Stimulated activated CD4-positive, alpha-beta T cell treated with anti-CD3 and anti-CD28 coated beads, Interleukin-4, amount 100 ng/mL, for 24 hours (primary cell): ENCODE results near the gene ELMO3.

Experiments used
- DNase-seq: peaks from one replicate; pipeline ENCODE4 v3.0.0-alpha.2; 2020

Gene ELMO3

DNA sequence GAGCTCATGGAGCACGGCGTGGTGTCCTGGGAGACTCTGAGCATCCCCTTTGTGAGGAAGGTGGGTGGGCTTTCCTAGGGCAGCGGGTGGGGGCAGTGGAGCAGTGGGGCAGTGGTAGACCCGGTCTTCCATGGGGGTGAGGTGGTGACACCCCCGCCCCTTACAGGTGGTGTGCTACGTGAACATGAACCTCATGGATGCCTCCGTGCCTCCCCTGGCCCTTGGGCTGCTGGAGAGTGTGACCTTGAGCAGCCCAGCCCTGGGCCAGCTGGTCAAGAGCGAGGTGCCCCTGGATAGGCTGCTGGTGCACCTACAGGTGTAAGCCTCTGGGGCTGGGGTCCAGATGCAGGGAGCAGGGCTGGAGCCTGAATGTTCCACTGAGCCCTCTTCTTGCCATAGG is 1.6 kb downstream of the ELMO3 start:
- DNase-seq = no peak

DNA sequence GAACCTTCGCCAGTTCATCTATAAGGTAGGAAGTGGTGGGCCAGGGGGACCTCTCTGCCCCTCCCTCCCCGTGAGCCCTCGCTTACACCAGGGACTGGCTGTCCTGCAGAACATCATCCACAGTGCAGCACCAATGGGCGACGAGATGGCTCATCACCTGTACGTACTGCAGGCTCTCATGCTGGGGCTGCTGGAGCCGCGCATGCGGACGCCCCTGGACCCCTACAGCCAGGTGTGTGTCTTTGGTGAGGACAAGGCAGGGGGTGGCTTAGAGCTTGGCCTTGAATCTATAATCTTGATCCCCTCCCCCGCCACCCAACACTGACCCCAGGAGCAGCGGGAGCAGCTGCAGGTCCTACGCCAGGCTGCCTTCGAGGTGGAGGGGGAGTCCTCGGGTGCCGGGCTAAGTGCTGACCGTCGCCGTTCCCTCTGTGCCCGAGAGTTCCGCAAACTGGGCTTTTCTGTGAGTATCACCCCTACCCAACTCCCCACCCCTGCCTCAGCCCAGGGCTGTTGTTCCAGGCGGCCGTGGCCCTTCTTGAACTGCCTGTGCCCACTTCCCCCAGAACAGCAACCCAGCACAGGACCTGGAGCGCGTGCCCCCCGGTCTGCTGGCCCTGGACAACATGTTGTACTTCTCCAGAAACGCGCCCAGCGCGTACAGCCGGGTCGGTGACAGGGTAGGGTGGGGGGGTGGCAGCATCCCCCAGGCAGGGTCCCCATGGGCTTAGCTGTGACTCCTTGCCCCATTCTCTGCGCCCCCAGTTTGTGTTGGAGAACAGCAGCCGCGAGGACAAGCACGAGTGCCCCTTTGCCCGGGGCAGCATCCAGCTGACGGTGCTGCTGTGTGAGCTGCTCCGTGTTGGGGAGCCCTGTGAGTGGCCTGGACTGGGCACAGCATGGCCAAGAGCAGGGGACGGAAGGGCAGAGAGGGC is 2.7 kb downstream of the ELMO3 start:
- no peak for DNase-seq

DNA sequence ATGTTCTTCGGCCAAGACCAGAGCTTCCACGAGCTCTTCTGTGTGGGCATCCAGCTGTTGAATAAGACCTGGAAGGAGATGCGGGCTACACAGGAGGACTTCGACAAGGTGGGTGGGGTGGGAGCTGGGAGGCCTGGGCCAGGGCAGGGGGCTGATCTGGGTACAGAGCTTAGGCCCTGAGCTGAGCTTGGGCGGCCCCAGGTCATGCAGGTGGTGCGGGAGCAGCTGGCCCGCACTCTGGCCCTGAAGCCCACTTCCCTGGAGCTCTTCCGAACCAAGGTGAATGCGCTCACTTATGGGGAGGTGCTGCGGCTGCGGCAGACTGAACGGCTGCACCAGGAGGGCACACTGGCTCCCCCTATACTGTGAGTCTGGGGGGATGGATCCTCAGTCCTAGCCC is 3.5 kb downstream of the ELMO3 start:
- DNase-seq = no peak

DNA sequence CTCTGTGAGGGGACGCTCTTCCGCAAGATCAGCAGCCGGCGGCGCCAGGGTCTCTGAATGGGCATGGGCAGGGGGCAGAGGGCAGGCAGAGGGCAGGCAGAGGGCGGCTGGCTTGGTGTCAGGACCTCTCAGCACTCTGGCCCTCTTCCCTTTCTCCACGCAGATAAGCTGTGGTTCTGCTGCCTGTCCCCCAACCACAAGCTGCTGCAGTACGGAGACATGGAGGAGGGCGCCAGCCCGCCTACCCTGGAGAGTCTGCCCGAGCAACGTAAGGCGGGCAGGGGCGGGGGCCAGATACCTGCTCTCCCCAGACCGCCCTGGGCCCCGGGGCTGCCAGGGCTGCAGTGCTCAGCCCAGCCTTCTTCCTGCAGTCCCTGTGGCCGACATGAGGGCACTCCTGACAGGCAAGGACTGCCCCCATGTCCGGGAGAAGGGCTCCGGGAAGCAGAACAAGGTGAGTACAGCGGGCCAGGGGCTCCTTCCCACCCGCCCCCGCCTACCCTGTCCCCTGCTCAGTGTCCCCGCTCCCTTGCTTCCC is 4.1 kb downstream of the ELMO3 start:
- no peak for DNase-seq

DNA sequence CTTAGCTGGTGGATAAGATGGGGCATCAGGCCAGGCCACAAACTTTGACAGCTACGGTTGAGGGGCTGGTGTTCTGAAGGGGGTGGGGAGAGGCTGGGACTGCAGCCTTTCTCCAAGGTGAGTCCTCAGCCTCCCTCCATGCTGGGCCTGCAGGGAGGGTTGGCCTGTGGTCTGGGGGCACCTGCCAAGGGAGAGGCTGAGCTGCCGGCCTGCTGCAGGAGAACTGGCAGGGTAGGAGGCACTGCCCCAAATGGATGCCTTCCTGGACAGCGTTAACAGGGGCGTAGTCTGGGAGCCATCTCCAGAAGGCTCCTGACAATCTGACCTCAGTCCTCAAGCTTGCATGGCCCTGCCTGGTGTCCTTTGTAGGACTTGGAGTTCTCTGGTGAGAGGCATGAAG is 5.1 kb downstream of the ELMO3 start:
- DNase-seq = no peak

DNA sequence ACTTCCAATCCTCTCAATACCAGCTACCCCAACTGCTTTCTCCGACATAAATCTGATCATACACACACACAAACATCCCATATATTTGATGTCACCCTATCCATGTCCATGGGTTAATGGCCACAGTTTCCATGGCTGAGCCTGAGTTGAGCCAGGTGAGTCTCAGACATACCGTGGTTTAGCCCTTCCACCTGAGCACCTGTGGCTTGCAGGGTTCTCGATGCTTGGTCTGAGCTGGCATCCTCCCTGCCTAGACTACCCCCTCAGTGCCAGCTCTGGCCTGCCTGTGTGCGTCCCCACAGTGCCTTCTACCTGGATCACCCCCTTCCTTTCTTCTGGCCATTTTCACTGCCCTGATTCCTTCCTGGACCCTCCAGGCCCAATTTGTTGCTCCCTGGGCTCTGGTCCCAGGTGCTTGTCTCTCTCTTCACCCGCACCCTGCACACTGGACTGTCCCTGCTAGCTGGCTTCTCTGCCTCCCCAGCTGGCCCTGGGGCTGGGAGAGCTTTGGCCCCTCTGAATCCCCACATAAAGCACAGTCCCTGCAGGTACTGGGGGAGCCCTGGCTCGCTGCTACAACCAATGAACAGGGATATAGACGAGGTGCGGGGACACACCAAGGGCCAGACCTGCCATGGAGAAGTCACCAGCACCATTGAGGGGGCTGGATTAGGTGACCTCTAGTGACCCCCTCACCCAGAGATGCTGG is 7.4 kb downstream of the ELMO3 start:
- DNase-seq = no peak

DNA sequence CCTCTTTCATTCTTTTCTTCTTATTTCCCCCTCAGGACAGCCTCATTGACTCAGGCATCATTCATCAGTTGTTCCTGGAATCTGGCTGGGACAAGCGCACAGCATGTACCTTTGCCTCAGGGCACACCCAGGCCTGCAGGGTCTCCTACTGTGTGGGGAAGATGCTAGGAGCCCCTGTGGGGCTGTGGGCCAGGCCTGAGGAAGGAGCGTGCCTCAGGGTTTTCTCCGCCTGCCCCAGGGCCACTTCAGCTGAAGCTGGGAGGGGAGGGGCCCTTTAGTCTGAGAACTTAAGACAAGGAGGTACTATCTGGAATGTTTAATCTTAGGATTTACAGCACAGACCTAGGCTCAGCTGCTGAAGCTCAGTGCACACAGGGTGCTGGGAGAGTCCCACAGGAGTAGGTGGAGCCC is 7.9 kb downstream of the ELMO3 start:
- DNase-seq = no peak

DNA sequence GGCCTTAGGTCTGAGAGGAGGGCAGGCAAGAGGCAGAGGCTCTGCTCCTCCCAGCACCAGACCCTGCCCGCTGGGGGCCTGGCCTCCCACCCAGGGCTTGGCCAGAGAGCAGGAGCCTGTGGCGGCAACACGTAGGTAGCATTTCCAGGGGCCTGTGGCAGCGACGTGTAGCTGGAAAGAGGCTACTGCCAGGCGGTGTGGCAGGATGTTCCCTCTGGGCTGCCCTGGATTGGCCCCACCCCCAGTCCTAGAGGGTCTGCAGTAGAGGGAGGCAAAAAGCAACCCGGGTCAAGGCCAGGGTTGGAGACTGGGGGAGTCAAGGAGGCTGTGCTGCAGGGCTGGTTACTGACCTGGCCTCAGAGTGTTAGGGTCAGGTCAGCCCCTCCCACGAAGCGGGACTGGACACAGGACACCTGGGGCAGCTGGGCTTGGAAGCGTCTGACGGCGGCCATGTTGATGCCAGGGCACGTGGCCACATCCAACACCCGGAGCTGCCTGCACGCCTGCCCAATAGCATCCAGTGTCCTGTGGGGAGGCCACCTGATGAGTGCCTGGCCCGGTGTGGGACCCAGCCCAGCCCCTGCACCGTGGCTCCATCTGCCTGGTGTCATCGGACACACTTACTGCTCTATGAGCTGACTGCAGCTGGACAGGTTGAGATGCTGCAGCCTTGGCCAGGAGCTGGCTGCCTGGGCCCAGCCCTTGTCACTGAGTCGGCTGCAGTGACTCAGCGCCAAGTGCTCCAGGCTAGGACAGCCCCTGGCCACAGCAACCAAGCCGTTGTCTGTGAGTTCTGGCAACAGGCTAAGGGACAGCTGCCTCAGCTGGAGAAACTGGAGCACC is 8.5 kb downstream of the ELMO3 start:
- no peak for DNase-seq

DNA sequence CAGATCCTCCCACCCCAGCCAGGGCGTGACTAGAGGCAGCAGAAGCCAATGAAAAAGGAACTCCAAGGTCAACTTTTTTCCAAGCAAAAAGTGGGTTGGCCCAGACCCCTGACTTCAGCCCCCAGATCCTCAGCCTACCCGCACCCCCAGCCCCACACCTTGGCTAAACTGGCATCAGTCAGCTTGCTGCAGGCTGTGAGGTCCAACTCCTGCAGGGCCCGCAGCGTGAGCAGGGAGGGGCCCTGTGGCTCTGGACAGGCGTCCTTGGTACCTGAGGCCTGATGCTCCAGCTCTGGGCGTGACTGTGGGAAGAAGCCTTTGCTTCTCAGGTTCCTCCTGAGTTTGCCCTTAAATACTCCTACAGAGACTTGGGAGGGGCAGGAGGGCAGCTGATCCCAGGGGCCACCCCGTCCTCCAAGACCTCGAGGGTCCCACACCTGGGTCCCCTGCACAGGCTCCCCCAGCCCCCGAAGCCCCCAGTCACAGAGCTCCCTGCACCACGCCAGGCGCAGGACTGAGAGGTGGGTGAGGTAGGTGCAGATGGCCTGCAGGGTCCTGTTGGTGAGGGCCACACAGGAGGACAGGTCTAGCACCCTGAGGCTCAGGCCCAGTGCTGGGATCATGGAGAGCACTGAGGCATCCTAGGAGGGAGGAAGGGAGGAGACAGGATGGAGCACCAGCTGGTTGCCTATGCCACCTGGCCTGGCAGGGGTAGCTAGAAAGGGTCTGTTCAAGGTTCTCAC is 9.4 kb downstream of the ELMO3 start:
- DNase-seq = no peak

DNA sequence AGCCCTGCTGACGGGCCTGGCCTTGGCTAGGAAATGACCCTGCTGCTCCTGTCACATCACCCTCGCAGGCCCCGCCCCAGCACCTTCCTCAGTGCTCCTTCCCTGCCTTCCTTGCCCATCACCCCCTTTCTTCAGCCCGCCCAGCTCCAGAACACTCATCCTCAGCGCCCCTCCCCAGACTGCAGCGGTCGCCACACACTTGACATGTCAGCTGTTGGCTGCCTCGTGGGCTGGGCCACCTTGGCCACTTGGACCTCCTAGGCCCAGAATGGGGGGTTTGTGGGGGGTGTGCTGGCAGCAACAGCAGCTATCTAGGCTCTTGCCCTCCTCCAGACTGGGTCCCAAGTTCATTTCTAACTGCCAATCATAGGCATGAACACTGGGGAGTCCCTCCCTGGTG is 10.6 kb downstream of the ELMO3 start:
- no peak for DNase-seq

DNA sequence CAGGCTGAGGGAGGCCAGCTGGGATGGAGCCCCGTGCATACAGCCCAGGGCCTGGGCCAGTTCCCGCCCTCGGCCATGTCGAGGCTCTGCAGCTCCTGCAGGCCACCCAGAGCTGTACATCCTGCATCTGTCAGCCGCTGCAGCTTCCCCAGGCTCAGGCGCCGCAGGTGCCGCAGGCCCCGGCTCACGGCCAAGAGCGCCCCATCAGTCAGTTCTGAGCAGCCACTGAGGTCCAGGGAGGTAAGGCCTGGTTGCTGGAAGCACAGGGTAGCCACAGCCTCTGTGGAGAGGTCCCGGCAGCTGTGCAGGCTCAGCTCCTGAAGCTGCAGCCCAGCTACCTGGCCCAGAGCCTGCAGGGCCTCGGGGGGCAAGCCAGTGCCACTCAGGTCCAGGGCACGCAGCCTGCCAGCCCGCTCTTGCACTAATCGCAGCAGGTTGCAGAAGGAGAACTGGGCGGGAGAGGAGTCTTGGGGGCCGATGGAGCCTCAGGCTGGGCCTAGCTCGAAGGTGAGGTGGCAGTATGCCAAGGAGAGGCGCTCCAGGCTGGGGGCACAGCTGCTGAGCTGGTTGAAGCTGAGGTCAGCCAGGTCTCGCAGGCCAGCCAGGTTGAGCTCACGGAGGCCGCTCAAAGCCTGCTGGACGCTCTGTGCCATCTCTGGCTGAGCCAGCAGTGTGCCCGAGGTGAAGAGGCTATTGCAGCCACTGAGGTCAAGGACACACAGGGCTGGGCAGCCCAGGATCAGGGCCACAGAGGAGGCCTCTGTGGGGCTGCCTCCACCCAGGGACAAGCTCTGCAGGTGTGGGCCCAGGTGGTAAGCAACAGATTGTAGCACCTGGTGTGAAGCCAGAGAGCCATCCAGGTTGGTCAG is 11.4 kb downstream of the ELMO3 start:
- DNase-seq = no peak

DNA sequence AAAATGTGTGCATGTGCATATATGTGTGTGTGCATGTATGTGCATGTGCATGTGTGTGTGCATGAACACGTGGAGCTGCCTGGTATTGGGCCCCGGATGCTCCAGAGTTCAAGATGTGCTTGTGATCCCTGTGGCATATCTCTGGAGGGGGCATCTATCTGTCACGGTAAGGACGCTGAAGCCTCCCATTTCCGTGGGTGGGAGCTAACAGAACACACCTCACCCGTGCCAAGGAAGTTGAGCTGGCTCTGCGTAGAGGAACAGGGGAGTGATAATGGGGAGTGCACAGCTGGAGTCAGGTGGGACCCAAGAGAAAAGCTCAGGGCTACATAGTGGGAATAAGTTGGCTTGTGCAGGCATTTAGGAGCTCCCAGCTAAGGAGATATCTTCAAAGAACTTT is 12.7 kb downstream of the ELMO3 start:
- no peak for DNase-seq

DNA sequence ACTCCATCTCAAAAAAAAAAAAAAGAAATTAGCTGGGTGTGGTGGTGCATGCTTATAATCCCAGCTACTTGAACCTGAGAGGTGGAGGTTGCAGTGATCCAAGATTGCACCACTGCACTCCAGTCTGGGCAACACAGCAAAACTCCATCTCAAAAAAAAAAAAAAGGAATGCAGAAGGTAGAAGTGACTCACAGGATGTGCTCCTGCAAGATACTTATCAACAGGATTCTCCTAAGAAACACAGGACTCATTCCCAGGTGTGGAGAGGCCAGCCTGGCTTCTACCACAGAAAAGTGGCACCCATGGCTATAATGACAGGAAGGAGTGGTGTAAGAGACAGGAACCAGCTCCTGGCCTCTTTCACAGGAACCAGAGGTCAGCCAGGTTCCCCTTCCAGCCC is 13.8 kb downstream of the ELMO3 start:
- no peak for DNase-seq

DNA sequence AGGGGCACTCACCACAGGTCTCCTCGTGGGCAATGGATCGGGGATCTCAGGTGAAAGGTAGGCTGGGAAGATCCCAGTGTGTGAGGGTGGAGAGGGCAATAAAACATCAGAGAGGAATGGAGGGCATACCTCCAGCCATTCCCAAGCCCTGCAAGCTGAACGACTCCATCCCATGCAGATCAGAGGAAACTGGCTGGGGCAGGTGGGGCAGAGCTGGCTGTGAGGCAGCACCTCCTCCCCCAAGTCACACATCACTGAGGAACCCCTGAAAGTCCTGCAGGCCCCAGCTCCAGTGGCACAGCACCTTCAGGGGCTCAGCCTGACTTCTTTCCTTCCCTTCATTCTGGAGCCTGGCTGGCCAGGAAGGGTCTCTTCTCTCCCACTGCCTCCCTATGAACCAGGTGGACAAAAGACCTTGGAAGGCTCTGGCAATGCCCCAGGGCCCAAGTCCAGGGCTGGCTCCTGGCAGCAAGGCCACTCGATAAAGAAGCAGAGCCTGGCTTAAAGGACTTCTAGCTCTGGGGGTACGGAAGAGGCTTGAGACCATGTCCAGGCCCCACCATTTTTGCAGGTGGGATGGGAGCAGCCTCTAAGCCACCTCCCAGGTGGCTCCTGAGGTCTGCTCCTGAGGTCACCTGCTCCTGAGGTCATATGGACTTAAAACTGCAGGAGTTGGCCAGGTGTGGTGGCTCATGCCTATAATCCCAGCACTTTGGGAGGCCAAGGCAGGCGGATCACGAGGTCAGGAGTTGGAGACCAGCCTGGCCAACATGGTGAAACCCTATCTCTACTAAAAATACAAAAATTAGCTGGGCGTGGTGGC is 14.5 kb downstream of the ELMO3 start:
- no peak for DNase-seq

DNA sequence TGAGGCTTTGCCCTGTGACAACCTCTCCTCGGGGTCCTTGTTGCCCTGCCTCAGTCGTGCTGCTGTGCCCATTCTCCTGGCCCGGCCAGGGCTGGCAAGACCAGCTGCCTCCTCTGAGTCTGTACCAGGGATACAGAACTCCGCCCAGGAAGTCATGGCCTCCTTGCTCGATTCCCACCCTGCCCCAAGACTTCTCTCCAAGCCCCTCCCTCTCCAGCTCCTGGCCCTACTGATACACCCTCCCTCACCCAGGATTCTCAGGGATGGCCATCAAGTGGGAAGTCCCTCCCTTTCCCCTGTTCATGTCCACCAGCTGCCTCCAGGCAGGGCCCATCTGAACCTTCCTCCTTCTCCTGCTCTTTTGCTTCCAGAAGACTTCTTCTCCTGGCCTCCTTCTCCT is 16.8 kb downstream of the ELMO3 start:
- no peak for DNase-seq

DNA sequence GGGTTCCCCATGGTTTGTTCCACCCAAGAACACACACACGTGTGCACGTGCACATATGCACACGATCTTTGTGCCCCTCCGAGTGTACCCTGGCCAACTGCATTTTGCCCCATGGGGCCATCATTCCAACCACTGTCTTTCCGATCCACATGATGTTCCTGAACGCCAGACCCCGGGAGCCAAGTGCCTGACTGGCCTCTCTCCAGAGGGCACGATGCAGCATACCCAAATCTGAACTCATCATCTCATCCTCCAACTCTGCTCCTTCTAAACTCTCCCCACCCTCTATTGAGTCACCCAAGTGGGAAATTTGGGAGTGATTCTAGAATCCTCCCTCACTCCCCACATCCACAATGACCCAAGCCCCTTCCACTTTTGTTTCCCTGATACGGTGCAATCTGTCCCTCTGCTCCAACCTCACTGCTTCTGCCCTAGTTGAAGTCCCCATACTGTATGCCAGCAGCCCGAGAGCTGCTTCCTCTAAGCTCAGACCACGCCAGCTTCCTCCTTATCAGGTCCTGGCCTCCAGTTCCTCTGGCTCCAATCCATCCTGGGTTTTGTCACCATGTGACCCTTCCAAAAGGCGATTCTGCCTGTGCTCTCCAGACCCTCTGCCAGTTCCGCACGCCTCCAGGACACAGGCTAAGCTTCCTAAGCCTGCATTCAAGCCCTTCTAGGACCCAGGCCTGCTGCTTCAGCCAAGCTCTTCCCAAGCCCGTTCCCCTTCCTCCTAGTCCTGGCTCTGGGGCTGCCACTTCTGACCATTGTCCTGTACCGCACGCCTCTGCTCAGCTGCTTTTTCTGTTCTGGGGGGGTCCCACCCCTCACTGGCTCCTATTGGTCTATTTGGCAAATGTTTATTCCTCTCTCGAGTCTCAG is 17.9 kb downstream of the ELMO3 start:
- no peak for DNase-seq

DNA sequence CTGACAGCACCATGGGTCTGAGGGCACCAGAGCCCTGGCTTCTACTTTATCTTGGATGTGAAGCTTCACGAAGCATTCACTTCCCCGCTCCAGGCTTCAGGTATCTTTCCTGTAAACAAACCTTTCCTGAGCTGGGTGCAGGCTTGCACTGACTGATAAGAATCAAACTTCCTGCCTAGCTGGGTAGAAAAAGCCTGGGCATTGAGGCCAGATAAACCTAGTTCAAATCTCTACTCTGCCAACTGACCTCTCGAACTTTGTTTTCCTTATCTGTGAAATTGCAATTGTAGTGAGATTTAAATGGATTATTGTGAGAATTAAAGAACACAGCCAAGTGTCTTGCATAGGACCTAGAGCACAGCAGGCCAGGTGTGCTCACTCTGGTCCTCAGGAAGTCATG is 25.1 kb downstream of the ELMO3 start:
- DNase-seq = no peak

DNA sequence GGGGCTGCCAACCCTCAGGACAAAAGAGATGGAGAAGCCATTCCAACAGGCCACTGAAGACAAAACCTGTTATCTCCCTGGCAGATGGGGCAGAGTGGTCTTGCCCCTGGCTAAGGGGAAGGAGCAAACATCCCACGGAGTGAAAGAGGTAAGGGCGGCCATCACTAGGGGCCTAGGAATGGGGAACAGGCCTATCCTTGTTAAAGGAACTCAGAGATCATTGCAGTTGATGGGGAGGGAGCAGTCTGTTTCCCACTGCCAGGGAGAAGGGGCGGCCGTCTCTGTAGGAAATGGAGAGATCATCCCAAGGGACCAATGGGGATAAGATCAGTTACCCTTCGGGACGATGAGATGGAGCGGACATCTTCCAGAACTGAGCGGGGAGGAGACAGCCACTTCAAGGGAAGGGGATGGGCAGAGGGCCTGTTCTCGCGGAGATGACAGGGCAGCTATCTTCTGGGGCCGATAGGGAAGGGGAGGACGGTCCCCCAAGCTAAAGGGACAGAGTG is 27.4 kb downstream of the ELMO3 start:
- DNase-seq = no peak
